GM21619 (cell line): ENCODE measurements around the gene OARD1.
A peak's percentile ranks its signal among the peaks of the same experiment; 100 is the strongest.
"Not testable (repeated sequence)": the region's sequence is repeated elsewhere in the genome, so short reads cannot be mapped to it uniquely, and the experiment has no call there.

Source experiments
- ATAC-seq: cut with Tn5 transposase; IDR thresholded peaks from one replicate; pipeline ENCODE4 v1.9.1; 2021; ENCODE audit not compliant: unreplicated experiment

OARD1 gene

DNA sequence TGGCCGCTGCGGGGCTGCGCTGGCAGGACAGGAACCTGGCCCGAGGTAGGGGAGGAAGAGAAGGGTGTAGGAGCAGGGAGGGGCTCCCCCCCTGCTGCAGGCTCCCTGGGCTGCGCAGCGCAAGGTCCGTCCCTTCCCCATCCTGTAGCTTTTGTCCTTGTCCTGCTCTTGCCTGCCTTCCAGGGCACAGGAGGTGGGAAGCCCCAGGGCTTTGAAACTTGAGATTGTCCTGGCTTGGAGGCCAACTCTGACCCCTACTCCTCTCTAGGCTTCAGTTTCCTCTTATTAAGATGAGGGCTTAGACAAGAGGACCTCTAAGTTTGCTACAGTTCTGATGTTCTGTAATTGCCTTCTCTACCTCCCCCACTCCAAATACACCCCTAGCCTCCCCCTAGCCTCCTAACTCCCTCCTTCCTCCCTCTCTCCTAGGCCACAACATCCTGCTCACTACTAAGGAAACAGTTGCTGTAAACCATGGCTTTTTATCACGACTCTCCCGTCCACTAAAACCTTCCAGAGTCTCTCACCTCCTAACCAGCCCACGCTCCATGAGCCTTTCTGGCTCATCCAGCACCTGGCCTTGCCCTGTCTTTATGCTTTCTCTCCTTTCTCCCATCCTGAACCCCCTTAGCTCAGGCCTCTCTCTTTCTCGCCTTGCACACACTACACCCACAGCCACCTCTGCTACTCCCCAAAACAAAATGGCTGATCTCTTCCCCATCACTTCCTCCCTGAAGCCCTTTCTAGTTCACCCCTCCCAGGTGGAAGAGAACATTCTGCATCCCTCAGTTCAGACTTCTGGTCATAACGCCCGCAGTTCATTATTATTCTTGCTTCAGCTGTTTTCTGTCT is 43.4 kb downstream of the OARD1 start:
- ATAC-seq = no peak

- peak; percentile 90 for ATAC-seq
These were observed 44.2 kb downstream of the OARD1 start for GRCh38 chr6:41027799-41028560.

GRCh38 chr6:41027241-41027640 is 44.9 kb downstream of the OARD1 start:
- no peak for ATAC-seq

GRCh38 chr6:41025966-41026530 is 46.1 kb downstream of the OARD1 start:
- ATAC-seq = no peak

DNA sequence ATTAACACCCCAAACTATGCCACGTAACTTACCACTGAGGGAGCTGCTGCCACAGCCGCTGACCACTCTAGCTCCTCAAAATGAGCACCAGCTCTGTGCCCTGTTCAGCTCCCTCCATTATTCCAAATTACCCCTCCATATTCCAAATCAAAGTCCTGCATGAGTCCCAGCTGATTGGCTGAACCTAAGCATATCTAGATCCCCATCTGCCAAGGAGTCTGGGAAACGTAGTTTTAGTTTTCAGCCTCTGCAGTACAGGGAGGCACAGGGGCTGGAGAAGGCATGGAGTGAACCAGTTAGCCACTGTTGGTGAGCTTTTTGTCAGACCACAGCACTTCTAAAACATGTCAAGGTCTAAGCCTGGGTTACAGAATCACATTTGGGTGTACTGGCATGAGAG is 49.0 kb downstream of the OARD1 start:
- ATAC-seq = no peak

DNA sequence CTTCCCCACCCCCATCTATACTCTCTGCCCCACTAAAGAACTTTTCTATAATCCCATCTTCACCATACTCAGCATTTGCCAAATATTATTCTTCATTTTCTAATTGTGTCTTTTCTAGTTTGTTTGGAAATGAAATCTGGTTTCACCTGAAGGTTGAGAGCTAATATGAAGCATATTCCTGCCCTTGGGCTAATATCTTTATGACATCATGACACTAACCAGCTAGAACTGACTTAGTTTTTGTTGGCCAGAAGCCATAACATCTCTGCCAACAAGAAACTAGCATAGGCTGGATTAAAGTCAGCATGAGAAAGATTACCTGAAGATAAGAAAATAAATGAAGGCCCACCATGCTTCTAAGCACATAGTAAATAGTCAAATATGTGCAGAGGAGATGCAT is 49.9 kb downstream of the OARD1 start:
- no peak for ATAC-seq

DNA sequence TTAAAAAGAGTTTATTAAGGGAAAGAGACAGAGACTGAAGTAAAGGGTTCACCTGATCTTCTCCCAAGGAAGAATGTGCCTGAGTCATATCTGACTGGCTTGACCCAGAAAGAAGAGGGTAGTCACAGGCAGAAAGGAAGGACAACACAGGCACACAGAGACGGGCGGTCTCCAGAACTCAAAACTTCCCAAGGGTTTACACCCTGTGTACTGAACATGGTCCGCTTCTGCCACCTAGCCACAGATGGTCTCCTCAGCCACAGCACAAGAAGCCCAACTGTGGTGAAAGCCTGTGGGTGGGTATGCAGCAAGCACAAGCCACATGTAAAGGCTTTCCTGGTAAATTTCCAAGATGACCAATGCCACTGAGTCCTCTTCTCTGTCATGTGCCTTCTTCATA is 50.3 kb downstream of the OARD1 start:
- no peak for ATAC-seq

- ATAC-seq = no peak
These were observed 54.5 kb downstream of the OARD1 start for GRCh38 chr6:41017663-41018062.

DNA sequence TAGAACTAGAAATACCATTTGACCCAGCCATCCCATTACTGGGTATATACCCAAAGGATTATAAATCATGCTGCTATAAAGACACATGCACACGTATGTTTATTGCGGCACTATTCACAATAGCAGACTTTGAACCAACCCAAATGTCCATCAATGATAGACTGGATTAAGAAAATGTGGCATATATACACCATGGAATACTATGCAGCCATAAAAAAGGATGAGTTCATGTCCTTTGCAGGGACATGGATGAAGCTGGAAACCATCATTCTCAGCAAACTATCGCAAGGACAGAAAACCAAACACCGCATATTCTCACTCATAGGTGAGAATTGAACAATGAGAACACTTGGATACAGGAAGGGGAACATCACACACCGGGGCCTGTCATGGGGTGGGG is 56.3 kb downstream of the OARD1 start:
- not testable (repeated sequence) for ATAC-seq

DNA sequence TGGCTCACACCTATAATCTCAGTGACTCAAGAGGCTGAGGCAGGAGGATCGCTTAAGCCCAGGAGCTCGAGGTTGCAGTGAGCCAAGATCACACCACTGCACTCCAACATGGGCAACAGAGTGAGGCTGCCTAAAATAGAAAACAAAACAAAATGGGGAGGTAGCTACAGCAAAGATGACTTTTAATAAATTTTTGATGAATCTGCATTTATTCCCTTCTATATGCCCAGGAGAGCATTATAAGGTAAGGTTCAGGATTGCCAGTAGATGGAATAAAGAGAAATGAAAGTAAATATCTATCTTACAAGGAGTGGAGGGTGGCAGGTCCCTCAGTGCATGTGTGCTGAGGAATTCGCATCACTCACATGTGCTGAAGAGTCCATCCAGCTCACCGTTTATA is 57.4 kb downstream of the OARD1 start:
- no peak for ATAC-seq
